GM06990 (cell line): ENCODE measurements around the gene STRADA.
A peak's percentile ranks its signal among the peaks of the same experiment; 100 is the strongest.

Source experiments
- DNase-seq: peaks from one replicate; pipeline ENCODE4 v3.0.0-alpha.2; 2011; ENCODE audit not compliant: insufficient read length; ENCODE audit errors: extremely low read depth
- H3K27me3 ChIP-seq: replicated peaks from 2 replicates; pipeline ENCODE4 v1.6.0; 2011; ENCODE audit warnings: low read length; ENCODE audit not compliant: control insufficient read depth, insufficient read depth
- H3K36me3 ChIP-seq: 2 replicates; pipeline ENCODE4 v1.5.1; 2011; ENCODE audit warnings: low read length; ENCODE audit not compliant: control insufficient read depth, insufficient read depth
- H3K4me3 ChIP-seq: replicated peaks from 2 replicates; pipeline ENCODE4 v1.5.1; 2011; ENCODE audit warnings: low read depth, mild to moderate bottlenecking, control low read depth, low read length
- TF ChIP-seq, protein P1 (sequence below): IDR thresholded peaks from 2 replicates; pipeline ENCODE4 v1.5.1; 2011; ENCODE audit warnings: low read length, control low read depth, mild to moderate bottlenecking, inconsistent platforms; ENCODE audit not compliant: insufficient read depth, poor library complexity, severe bottlenecking

The STRADA gene

DNA sequence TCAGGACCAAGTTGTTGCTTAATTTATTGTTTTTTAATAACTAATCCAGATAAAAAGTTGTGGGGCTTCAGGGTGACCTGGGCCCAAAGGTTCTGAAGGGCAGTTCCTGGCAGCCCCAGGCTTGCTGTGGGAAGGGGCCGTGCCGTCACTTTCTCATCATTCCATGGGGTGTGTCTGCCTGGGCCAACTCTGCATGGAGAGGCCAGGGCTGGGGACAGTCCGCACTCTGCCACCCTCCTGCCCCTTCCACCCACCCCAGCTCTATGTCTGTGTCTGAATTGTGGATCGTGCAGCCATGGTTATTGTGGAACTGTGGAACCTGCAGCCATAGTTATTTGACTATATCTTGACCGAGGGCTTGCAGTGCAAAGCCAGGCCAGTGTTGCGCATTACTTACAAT, 45.7 kb downstream of the STRADA start:
- TF ChIP-seq, protein P1, sequence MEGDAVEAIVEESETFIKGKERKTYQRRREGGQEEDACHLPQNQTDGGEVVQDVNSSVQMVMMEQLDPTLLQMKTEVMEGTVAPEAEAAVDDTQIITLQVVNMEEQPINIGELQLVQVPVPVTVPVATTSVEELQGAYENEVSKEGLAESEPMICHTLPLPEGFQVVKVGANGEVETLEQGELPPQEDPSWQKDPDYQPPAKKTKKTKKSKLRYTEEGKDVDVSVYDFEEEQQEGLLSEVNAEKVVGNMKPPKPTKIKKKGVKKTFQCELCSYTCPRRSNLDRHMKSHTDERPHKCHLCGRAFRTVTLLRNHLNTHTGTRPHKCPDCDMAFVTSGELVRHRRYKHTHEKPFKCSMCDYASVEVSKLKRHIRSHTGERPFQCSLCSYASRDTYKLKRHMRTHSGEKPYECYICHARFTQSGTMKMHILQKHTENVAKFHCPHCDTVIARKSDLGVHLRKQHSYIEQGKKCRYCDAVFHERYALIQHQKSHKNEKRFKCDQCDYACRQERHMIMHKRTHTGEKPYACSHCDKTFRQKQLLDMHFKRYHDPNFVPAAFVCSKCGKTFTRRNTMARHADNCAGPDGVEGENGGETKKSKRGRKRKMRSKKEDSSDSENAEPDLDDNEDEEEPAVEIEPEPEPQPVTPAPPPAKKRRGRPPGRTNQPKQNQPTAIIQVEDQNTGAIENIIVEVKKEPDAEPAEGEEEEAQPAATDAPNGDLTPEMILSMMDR = no peak
- no peak for DNase-seq
- Histone ChIP-seq H3K36me3 (peaks cover 26% of the 10 kb centered on the region), H3K27me3 (no peaks in the 10 kb centered on the region), H3K4me3 (no peak overlapping the region)

DNA sequence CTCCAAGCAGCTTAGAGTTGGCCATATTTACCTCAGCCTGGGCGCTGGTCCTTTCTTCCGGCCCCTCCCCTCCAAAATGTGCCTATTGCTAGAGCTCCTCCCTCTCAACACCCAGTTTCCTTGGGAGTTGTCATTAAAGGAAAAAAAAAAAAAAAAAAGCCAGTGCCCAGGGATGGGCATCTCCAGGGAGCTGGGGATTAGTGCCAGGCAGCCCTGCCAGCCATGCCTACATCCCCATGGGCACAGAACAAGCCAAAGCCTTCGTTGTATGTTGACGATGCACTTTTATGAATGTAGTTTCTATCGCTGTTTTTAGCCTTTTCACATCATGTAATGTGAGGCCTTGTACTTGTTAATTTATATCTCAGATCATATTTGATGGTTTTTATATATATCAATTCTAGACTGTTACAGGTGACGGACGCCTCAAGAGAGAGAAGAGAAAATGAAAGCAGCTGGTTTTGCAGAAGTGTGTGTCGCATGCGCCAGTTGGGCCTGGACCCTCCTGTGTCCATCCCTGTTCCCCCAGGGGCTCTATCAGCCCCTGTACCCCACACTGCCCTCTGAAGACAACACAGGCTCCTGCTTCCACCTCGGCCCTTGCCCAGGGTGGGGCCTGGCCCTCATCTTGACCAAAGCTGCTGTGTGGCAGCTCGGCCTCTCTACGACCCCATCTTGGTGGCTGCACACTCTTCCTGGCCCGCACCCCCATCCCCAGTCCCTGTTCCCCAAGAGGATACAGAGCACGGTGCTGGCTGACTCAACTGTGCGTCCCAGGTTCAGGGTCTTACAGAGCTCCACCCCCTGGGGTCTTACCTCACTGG, 46.4 kb downstream of the STRADA start:
- peak; percentile 46 for DNase-seq
- TF ChIP-seq, protein P1 = no peak
- peaks cover 30% of the 10 kb centered on the region for H3K36me3 ChIP-seq
- no peaks in the 10 kb centered on the region for H3K27me3 ChIP-seq
- H3K4me3 ChIP-seq = peak overlapping the region; percentile 33

DNA sequence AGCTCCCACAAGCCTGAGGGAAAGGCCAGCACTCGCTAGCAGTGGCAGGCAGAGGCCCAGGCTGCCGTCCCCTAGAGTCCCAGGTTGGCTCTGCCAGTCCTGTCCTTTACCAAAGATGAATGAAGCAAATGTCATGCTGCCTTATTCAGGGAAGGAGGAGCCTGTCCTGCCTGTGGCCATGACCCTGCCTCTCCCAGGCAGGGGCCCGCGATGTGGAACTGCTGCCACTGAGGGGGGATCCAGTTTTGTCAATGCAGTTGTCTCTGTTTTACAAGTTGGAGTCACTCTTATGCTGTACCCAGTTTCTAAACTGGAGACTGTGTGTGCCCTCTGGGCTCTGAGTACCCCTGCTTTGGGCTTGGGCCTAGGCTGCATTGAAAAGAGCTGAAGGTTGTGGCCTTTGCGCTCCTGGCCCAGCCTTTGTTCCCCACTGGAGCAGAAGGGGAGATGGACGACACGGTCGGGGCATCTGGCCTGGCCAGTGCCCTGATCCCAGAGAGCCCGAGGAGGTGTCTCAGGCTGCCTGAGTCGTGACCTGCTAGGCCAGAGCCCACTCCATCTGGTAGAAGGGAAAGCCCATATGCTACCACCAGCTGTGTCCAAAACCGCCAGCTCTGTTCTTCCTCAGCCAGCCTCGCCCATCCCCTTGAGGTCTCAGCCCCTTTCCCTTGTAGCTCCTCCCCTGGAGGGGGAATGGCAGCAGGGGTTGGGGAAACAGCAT, 47.2 kb downstream of the STRADA start:
- no peak overlapping the region for H3K4me3 ChIP-seq
- DNase-seq = peak; percentile 36
- no peaks in the 10 kb centered on the region for H3K27me3 ChIP-seq
- TF ChIP-seq, protein P1 = no peak
- peaks cover 30% of the 10 kb centered on the region for H3K36me3 ChIP-seq

DNA sequence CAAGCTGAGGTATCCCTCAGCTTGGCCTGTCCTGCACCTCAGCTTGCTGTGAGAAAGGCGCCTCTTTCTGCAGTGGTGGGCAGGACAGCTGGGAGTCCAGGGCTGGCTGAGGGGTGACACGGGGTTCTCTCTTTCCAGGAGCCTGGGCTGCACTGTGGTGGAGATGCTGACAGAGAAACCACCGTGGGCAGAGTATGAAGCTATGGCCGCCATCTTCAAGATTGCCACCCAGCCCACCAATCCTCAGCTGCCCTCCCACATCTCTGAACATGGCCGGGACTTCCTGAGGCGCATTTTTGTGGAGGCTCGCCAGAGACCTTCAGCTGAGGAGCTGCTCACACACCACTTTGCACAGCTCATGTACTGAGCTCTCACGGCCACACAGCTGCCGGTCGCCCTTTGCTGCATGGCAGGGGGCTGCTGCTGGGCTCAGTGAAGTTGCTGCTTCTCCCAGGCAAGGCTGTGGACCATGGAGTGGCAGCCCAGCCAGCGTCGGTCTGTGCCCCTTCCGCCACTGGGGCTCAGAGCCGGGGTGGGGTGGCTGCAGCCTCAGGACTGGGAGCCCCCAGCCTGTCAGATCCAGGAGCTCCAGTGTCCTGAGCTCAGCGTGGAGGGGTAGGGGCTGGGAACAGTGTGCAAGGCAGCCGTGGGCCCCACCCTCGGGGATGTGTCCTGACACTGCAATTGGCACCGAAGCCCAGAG, 48.0 kb downstream of the STRADA start:
- TF ChIP-seq, protein P1 = no peak
- Histone ChIP-seq H3K36me3 (peaks cover 31% of the 10 kb centered on the region), H3K4me3 (no peak overlapping the region), H3K27me3 (no peaks in the 10 kb centered on the region)
- DNase-seq = no peak

DNA sequence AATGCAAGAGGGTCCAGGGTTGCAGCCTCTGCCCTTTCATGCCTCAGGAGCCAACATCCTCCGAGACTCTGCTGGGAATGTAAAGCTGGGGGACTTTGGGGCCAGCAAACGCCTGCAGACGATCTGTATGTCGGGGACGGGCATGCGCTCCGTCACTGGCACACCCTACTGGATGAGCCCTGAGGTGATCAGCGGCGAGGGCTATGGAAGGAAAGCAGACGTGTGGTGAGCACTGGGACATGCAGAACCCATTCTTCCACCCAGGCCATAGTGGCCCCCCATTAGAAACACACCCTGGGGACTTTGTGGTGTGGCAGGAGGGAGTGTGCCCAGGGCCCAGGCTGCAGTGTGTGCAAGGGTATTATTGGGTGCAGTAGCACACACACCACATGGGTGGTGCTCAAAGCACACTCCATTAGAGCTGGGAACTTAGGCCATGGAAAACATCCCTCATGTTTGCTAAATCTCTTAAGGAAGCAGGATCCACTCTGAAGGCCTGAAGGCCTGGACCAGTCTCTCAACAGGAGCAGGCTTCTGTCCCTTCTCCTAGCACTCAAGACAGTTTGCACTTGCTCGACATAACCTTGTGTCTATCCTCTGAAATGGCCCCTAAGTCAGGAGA, 49.3 kb downstream of the STRADA start:
- no peak overlapping the region for H3K4me3 ChIP-seq
- TF ChIP-seq, protein P1 = no peak
- peaks cover 28% of the 10 kb centered on the region for H3K36me3 ChIP-seq
- DNase-seq = no peak
- H3K27me3 ChIP-seq = no peaks in the 10 kb centered on the region
